Mucosa of gallbladder (tissue), 1 donor: ENCODE results near the gene TMEM9. TPM values are rescaled to one million over a fixed set of nuclear protein-coding genes. Genes with fewer than 3 reads are reported as not detected.

ENCODE experiments used
- total RNA-seq: library from RNA; stranded (reverse); gene quantifications from one replicate; pipeline ENCODE4 v1.2.1, GENCODE V29; 2021
- donor health status: DM: no; HTN: no; CAD: no.

The TMEM9 gene
- total RNA-seq, 1 donor from 2014 or later: 72.8 TPM

Other genes with a start within 250 kb of the TMEM9 start
- gene KIF21B, start 130.8 kb downstream of the TMEM9 start, total RNA-seq: 4.9 TPM
- gene CACNA1S, start 42.0 kb downstream of the TMEM9 start, total RNA-seq: not detected
- 0.12 TPM for gene ASCL5, start 27.3 kb downstream of the TMEM9 start, total RNA-seq
- gene IGFN1, start 36.4 kb upstream of the TMEM9 start, total RNA-seq: 0.40 TPM
- 0.09 TPM for gene PKP1, start 129.0 kb upstream of the TMEM9 start, total RNA-seq
- gene TNNT2, start 223.2 kb upstream of the TMEM9 start, total RNA-seq: 69.8 TPM
- gene LAD1, start 244.8 kb upstream of the TMEM9 start, total RNA-seq: 272 TPM